Lower lobe of right lung (tissue), 2 donors: ENCODE results near the gene TEX47. TPM values are rescaled to one million over a fixed set of nuclear protein-coding genes. Genes with fewer than 3 reads are reported as not detected.

Experiments used
- ATAC-seq, 2 donors: fragments of 200-7000 bp; cut with Tn5 transposase; one replicate each; pipeline ENCODE4 v1.9.1; 2020 to 2022; ENCODE audit warnings: mild to moderate bottlenecking in 2 of 2, moderate library complexity in 2 of 2
- DNase-seq: peaks from one replicate; pipeline ENCODE4 v3.0.0-alpha.2; 2020
- H3K27ac ChIP-seq: fragments of 200-600 bp; one replicate; pipeline ENCODE4 v1.8.0; 2022
- H3K27me3 ChIP-seq: fragments of 200-600 bp; one replicate; pipeline ENCODE4 v1.8.0; 2022; ENCODE audit warnings: low read depth
- H3K36me3 ChIP-seq: fragments of 200-600 bp; one replicate; pipeline ENCODE4 v1.8.0; 2022; ENCODE audit warnings: mild to moderate bottlenecking
- H3K4me1 ChIP-seq: fragments of 200-600 bp; one replicate; pipeline ENCODE4 v1.8.0; 2022
- H3K4me3 ChIP-seq: fragments of 200-600 bp; one replicate; pipeline ENCODE4 v1.8.0; 2022; ENCODE audit warnings: mild to moderate bottlenecking
- H3K9me3 ChIP-seq: fragments of 200-600 bp; one replicate; pipeline ENCODE4 v1.8.0; 2022
- intact Hi-C: fragments of 100-400 bp; cut with DNase I; formaldehyde crosslinking; loops from one replicate; pipeline ENCODE4 v1.11.0; 2022
- long read RNA-seq: library from polyadenylated mRNA; unstranded; transcript quantifications from one replicate; pipeline ENCODE4 v2.0.0, GENCODE V29; 2021
- total RNA-seq: library from RNA; stranded (reverse); fragmentation: NEBNext Ultra II Directional; extraction: Animal tissue kit (Norgen Biotek cat#: 25700); gene quantifications from one replicate; pipeline ENCODE4 v1.2.1, GENCODE V29; 2021
- TF ChIP-seq, protein P1 (sequence below): fragments of 200-600 bp; IDR thresholded peaks from one replicate; pipeline ENCODE4 v1.8.0; 2022; ENCODE audit warnings: antibody characterized with exemption, mild to moderate bottlenecking
- donor health status: DM: no; HTN: yes; CAD: no; lungs with severe emphysema.

TEX47 gene
- total RNA-seq = not detected
- long read RNA-seq = 0 reads

GRCh38 chr7:88795553-88795952 lies at the start of gene TEX47:
TEX47 (minus strand) TSS chr7:88795737; CDS start chr7:88794942, 795 bp downstream.
- no peaks in the 10 kb centered on the region for H3K4me1 ChIP-seq
- no peak within 1 kb of the TSS for H3K4me3 ChIP-seq
- intact Hi-C loops = no loop called here
- H3K9me3 ChIP-seq = no peaks in the 10 kb centered on the region
- no peak for DNase-seq
- TF ChIP-seq, protein P1, sequence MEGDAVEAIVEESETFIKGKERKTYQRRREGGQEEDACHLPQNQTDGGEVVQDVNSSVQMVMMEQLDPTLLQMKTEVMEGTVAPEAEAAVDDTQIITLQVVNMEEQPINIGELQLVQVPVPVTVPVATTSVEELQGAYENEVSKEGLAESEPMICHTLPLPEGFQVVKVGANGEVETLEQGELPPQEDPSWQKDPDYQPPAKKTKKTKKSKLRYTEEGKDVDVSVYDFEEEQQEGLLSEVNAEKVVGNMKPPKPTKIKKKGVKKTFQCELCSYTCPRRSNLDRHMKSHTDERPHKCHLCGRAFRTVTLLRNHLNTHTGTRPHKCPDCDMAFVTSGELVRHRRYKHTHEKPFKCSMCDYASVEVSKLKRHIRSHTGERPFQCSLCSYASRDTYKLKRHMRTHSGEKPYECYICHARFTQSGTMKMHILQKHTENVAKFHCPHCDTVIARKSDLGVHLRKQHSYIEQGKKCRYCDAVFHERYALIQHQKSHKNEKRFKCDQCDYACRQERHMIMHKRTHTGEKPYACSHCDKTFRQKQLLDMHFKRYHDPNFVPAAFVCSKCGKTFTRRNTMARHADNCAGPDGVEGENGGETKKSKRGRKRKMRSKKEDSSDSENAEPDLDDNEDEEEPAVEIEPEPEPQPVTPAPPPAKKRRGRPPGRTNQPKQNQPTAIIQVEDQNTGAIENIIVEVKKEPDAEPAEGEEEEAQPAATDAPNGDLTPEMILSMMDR = no peak
- no peak for ATAC-seq
- H3K27me3 ChIP-seq = no peaks in the 10 kb centered on the region
- H3K27ac ChIP-seq = no peak within 1 kb of the TSS
- H3K36me3 ChIP-seq = no peaks in the 10 kb centered on the region

- H3K36me3 ChIP-seq = no peaks in the 10 kb centered on the region
- TF ChIP-seq, protein P1 = no peak
- DNase-seq (no peak), ATAC-seq (no peak)
- intact Hi-C loops = no loop called here
- H3K4me1 ChIP-seq = no peaks in the 10 kb centered on the region
- no peak overlapping the region for H3K4me3 ChIP-seq
- no peaks in the 10 kb centered on the region for H3K9me3 ChIP-seq
- H3K27me3 ChIP-seq = no peaks in the 10 kb centered on the region
- no peak overlapping the region for H3K27ac ChIP-seq
Measured at GRCh38 chr7:88845091-88845490, 49.6 kb upstream of the TEX47 start.

- DNase-seq = no peak
- TF ChIP-seq, protein P1 = no peak
- Histone ChIP-seq H3K27me3 (no peaks in the 10 kb centered on the region), H3K4me1 (no peaks in the 10 kb centered on the region), H3K9me3 (no peaks in the 10 kb centered on the region), H3K27ac (no peak overlapping the region), H3K4me3 (no peak overlapping the region), H3K36me3 (no peaks in the 10 kb centered on the region)
- intact Hi-C loops = no loop called here
- no peak for ATAC-seq
Measured at GRCh38 chr7:88842201-88842600, 46.7 kb upstream of the TEX47 start.

- ATAC-seq (no peak), DNase-seq (no peak)
- no peak overlapping the region for H3K4me3 ChIP-seq
- no peaks in the 10 kb centered on the region for H3K9me3 ChIP-seq
- no peaks in the 10 kb centered on the region for H3K4me1 ChIP-seq
- H3K36me3 ChIP-seq = no peaks in the 10 kb centered on the region
- TF ChIP-seq, protein P1 = peak; percentile 26
- no peaks in the 10 kb centered on the region for H3K27me3 ChIP-seq
- no peak overlapping the region for H3K27ac ChIP-seq
- intact Hi-C loops = no loop called here
Measured at GRCh38 chr7:88835147-88835728, 39.7 kb upstream of the TEX47 start.

DNA sequence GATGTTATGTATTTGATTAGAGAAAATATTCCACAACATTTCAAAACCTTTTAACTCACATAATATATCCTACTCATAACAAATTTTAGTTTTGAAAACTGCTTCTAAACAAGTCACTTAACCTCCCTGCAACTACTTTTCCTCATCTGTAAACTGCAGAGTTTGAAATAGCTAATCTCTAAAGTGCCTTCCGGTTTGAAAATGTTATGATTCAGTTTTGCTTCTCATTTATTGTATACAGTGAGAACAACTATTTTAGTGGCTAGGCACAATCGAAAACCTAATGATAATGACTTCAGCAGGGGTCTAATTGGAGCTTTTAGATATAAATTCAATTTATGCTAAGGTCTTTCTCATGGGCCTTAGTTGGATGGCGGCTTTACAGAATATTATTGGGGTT lies 30.7 kb upstream of the TEX47 start:
- Histone ChIP-seq H3K27ac (no peak overlapping the region), H3K27me3 (no peaks in the 10 kb centered on the region), H3K4me3 (no peak overlapping the region), H3K9me3 (no peaks in the 10 kb centered on the region), H3K36me3 (no peaks in the 10 kb centered on the region), H3K4me1 (no peaks in the 10 kb centered on the region)
- intact Hi-C loops = no loop called here
- DNase-seq = no peak
- TF ChIP-seq, protein P1 = no peak
- ATAC-seq = no peak

DNA sequence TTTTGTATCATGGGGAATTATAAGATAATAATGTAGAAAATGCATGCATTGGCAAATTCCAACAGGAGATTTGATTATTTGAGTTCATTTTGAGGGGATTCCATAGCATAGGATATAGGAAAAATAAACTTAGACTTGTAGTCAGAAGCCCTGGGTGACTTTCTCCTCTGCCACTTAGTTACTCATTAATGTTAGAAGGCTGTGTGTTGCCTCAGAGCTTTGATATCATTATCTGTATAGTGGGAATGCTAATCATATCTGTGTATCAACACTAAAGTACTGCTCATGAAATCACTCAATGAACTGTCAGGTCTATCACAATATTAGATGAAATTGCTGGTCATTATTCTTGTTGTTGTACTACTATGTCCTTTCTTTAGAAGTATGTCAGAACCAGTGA lies 23.0 kb upstream of the TEX47 start:
- no peak for DNase-seq
- TF ChIP-seq, protein P1 = no peak

More for the DNA sequence above, 23.0 kb upstream of the TEX47 start:
- H3K9me3 ChIP-seq = no peaks in the 10 kb centered on the region
- no peaks in the 10 kb centered on the region for H3K36me3 ChIP-seq
- intact Hi-C loops = no loop called here
- no peak for ATAC-seq
- H3K27ac ChIP-seq = no peak overlapping the region
- H3K4me1 ChIP-seq = no peaks in the 10 kb centered on the region
- H3K27me3 ChIP-seq = no peaks in the 10 kb centered on the region
- no peak overlapping the region for H3K4me3 ChIP-seq
